8988T (cell line): Measurements from ENCODE around the gene CD58.
"Not testable (repeated sequence)": the region's sequence is repeated elsewhere in the genome, so short reads cannot be mapped to it uniquely, and the experiment has no call there.

Experiments
- DNase-seq: peaks from one replicate; pipeline ENCODE4 v3.0.0; 2011

Gene CD58

GRCh38 chr1:116569381-116569670 lies 1.5 kb downstream of the CD58 start:
- no peak for DNase-seq

- no peak for DNase-seq
Measured at GRCh38 chr1:116568662-116569380, 2.0 kb downstream of the CD58 start.

GRCh38 chr1:116567790-116568661 lies 2.8 kb downstream of the CD58 start:
- no peak for DNase-seq

- no peak for DNase-seq
Measured at GRCh38 chr1:116565222-116565621, 5.6 kb downstream of the CD58 start.

GRCh38 chr1:116564426-116564825 lies 6.4 kb downstream of the CD58 start:
- no peak for DNase-seq

GRCh38 chr1:116562465-116562864 lies 8.4 kb downstream of the CD58 start:
- DNase-seq: not testable (repeated sequence)

- no peak for DNase-seq
Measured at GRCh38 chr1:116561563-116561962, 9.3 kb downstream of the CD58 start.

- DNase-seq: no peak
Measured at GRCh38 chr1:116560704-116561490, 9.9 kb downstream of the CD58 start.

- no peak for DNase-seq
Measured at GRCh38 chr1:116559304-116559761, 11.5 kb downstream of the CD58 start.

GRCh38 chr1:116558571-116558970 lies 12.3 kb downstream of the CD58 start:
- no peak for DNase-seq

GRCh38 chr1:116558140-116558549 lies 12.7 kb downstream of the CD58 start:
- DNase-seq: no peak

- no peak for DNase-seq
Measured at GRCh38 chr1:116557323-116557878, 13.4 kb downstream of the CD58 start.

GRCh38 chr1:116556289-116557006 lies 14.4 kb downstream of the CD58 start:
- DNase-seq: no peak

- DNase-seq: no peak
Measured at GRCh38 chr1:116554924-116555323, 15.9 kb downstream of the CD58 start.

- DNase-seq: no peak
Measured at GRCh38 chr1:116553386-116554115, 17.3 kb downstream of the CD58 start.

- no peak for DNase-seq
Measured at GRCh38 chr1:116546354-116546977, 24.4 kb downstream of the CD58 start.

GRCh38 chr1:116545359-116545705 lies 25.5 kb downstream of the CD58 start:
- DNase-seq: no peak

- DNase-seq: no peak
Measured at GRCh38 chr1:116544588-116545358, 26.1 kb downstream of the CD58 start.

GRCh38 chr1:116540088-116540487 lies 30.7 kb downstream of the CD58 start:
- DNase-seq: no peak

- no peak for DNase-seq
Measured at GRCh38 chr1:116538544-116538943, 32.3 kb downstream of the CD58 start.

GRCh38 chr1:116537898-116538297 lies 32.9 kb downstream of the CD58 start:
- DNase-seq: no peak
